Cardiac muscle cell (in vitro differentiated cells and primary cell): ENCODE results near the gene TMEM121B. TPM values are rescaled to one million over a fixed set of nuclear protein-coding genes. Genes with fewer than 3 reads are reported as not detected.

Source experiments
- polyA plus RNA-seq: library from polyadenylated mRNA; unstranded; fragments of >200 nt; fragmentation: Nextera tagmentation; extraction: Ambion mirVana; gene quantifications from 2 replicates; pipeline ENCODE4 v1.2.1, GENCODE V29; 2016
- total RNA-seq: library from RNA; depleted of rRNA; stranded (reverse); fragments of >200 nt; gene quantifications from 2 replicates; pipeline ENCODE4 v1.2.3, GENCODE V29; 2016

TMEM121B gene
- total and polyA plus RNA-seq, 2 experiments from 2014 or later, result 4.5 to 10.2 TPM

Other genes with a start within 250 kb of the TMEM121B start
- gene GAB4, start 113.1 kb downstream of the TMEM121B start, total RNA-seq, result not detected in 2 replicates
- gene GAB4, start 113.1 kb downstream of the TMEM121B start, polyA plus RNA-seq, result not detected in 2 replicates
- 4.7 and 6.5 TPM in 2 replicates for gene IL17RA, start 36.4 kb downstream of the TMEM121B start, total RNA-seq
- gene IL17RA, start 36.4 kb downstream of the TMEM121B start, polyA plus RNA-seq, result 3.3 and 5.7 TPM in 2 replicates
- 121 and 131 TPM in 2 replicates for gene HDHD5, start 37.9 kb upstream of the TMEM121B start, total RNA-seq
- 164 and 182 TPM in 2 replicates for gene HDHD5, start 37.9 kb upstream of the TMEM121B start, polyA plus RNA-seq
- 0.83 and 1.5 TPM in 2 replicates for gene ADA2, start 98.1 kb upstream of the TMEM121B start, total RNA-seq
- gene ADA2, start 98.1 kb upstream of the TMEM121B start, polyA plus RNA-seq, result 2.6 and 2.7 TPM in 2 replicates
- 17.3 and 32.3 TPM in 2 replicates for gene CECR2, start 248.1 kb upstream of the TMEM121B start, total RNA-seq
- gene CECR2, start 248.1 kb upstream of the TMEM121B start, polyA plus RNA-seq, result 4.6 and 9.7 TPM in 2 replicates